CD4-positive, alpha-beta T cell treated with Interleukin-12 subunit alpha and Interleukin-12 subunit beta, for 1 hour (primary cell): ENCODE measurements around the gene FAM193A.
"Not testable (repeated sequence)": the region's sequence is repeated elsewhere in the genome, so short reads cannot be mapped to it uniquely, and the experiment has no call there.

Experiments
- DNase-seq: peaks from one replicate; pipeline ENCODE4 v3.0.0-alpha.2; 2020

The FAM193A gene

DNA sequence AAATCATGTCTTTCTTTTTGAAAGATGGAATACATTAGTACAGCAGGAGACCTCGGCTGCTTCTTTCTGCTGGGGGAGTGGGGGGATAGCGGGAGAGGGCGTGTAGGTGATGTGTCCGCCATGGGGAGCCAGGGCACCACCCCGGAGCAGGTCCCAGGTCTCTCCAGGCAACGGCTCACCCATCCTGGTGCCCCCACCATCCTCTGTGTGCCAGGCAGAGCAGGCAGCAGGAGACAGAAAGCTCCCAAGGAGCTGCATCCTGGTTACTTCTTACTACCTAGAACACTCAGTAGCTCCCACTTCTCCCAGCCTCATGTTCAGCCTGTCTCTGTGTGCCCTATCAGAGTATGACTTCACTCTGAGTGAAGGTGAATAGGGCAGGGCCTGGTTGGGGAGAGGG is 196.1 kb downstream of the FAM193A start:
- no peak for DNase-seq

- no peak for DNase-seq
Measured at GRCh38 chr4:2733001-2733843, 196.8 kb downstream of the FAM193A start.

DNA sequence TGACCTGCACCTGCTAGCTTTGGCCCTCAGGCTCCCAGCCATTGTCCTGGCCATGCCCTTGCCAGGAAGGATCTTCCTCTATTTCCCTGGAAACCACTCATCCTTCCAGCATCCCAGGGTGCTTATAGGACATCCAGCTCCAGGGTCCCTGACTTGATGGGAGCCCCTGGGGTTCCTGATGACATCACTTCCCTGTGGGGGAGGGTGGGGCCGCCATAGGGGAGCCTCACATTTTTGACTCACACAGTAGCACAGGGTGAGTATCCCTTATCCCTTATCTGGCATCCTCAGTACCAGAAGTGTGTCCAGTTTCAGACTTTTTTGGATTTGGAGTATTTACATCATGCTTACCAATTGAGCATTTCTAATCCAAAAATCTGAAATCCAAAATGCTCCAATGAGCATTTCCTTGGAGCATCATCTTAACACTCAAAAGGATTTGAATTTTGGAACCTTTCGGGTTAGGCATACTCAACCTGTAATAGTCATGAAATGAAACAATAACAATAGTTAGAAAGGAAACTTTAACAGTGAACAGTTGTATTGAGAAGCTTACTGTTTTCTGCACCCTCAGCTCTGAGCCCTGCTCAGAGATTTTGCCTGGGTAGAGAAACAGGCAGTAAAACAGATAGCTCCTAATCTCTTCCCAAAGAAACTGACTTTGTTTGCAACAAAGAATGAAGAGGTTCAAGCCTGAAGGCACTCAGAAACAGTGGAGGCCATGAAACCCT is 197.6 kb downstream of the FAM193A start:
- DNase-seq, result no peak

DNA sequence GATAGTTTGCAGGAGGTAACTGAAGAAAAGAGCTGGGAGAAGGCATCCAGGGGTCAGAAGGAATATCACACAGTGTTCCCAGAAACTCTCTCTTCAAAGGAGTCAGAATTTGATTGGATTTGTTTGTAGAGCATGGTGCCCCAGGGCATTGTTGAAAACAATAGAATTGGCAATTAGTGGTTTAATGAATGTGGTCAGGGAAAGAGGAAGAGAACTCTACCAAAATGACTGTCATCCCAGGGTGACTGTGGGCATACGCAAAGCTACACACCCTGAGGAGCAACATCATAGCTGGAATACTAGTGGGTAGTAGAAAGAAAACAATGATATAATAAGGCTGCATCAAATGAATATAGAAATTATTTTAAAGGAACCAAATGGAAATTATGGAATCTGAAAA is 198.2 kb downstream of the FAM193A start:
- no peak for DNase-seq

GRCh38 chr4:2735869-2736268 is 199.4 kb downstream of the FAM193A start:
- no peak for DNase-seq

DNA sequence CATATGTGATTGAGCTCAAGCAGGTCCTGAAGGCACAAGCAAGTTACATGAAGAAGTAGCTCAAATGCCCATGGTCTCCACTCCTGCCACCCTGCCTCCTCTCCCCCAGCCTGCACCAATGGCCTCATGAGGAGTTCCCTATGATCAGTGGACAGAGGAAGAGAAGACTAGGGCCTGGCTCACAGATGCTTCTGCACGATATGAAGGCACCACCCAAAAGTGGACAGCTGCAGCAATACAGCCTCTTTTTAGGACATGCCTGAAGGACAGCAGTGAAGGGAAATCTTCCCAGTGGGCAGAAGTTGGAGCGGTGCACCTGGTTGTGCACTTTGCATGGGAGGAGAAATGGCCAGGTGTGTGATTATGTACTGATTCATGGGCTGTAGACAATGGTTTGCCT is 201.8 kb downstream of the FAM193A start:
- DNase-seq, result not testable (repeated sequence)

- no peak for DNase-seq
Measured at GRCh38 chr4:2741626-2742025, 205.2 kb downstream of the FAM193A start.

DNA sequence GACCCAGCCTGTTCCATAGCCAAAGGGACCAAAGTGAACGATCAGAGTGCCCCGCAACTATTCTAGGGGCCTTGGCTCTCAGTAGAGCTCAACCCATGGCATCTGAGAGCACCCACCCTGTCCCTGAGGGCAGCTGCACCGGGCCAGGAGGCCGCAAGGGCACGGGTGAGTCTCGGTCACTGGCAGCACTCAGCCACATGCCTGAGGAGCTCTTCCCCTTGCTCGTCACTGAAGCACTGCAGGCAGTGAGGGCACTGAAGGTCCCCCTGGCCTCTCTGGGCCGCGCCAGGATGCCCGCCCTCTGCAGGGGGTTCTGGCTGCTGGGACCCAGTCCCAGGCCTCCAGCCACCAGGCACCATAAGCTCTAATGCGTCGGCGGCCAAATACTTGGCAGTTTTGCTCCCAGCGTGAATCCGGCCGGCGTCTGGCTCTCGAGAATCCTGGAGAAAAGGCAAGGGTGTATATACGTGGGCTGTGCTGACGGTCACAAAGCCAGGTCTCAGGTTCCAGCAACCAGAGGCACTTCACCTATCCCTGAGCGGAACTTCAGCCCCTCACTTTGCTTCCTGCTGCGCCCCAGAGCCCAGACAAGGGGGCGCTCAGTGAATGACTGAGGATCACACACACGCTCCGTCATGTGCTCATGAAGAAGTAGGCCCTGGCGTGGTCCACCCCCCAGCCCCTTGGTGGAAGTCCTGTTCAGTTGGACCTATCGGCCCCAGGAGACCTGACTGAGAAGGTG is 205.8 kb downstream of the FAM193A start:
- DNase-seq, result no peak

- no peak for DNase-seq
Measured at GRCh38 chr4:2742823-2743517, 206.5 kb downstream of the FAM193A start.

DNA sequence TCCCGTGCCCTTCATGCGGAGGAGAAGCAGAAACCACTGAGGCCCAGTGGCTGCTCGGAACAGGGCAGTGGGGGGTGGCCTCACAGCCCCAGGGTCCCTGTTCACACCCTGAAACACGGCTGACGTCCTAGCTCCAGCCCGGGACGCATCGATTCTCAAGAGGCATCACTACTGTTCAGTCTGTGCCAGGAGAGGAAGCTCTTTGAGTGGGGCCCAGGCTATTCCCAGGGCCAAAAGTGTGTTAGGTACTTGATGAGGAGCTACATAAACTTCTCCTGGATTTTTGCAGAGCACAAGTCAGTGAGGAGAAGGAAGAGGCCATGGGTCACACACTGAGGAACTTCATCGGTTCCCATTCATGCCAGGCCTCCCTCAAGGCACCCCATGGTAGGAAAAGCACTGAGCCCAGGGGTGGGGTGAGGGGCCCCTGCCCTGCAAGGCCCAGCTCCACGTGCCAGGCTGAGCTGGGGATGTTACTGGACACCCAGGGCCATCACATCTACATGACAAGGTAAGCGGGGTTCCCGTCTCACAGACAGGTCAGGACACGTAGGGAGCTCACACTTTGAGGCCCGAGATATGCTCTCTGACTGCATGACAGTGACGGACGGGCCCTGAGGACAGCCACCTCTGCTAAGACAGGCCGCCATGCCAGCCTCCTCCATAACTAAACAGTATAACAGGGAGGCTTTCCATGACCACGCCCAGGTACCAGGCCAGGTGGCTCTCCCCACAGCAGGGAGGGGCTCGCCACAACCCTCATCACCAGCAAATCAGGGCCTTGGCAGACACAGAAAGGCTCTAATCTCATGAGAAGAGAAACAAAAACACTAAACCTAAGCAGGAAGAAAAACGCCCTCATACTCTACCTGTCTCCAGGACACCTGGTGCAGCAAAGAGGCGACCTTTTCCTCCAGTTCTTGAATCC is 207.3 kb downstream of the FAM193A start:
- no peak for DNase-seq

DNA sequence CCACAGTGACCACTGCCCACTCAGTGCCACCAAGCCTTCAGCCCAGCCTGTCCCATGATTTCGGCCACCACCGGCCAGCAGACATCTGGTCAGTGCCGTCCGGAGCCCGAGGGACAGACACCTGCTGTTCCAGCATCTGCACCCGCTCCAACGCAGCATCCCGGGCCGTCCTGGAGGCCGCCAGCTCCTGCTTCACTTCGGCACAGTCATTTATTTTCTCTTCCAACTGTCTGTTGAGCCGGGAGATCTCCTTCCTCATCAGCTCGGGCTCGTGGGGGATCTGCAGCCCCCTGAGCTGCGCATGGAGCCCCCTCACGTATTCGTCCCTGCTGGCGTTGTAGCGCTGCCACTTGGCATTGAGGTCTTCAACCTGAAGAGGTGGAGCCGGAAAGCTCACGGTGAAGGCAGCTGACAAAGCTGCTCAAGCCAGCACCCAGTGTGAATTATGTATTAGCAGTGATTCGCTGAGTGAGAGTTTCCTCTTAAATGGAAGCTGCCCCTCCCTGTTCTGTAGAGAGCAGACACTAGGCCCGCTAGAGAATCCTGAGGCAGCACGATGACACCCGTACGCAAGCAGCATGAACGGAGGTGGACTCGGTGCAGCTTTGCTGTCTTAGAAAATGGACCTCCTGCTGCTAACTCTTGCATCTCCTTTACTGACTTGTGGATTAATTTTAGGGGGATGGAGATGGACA is 208.3 kb downstream of the FAM193A start:
- DNase-seq, result no peak

- DNase-seq, result no peak
Measured at GRCh38 chr4:2745516-2745915, 209.1 kb downstream of the FAM193A start.

DNA sequence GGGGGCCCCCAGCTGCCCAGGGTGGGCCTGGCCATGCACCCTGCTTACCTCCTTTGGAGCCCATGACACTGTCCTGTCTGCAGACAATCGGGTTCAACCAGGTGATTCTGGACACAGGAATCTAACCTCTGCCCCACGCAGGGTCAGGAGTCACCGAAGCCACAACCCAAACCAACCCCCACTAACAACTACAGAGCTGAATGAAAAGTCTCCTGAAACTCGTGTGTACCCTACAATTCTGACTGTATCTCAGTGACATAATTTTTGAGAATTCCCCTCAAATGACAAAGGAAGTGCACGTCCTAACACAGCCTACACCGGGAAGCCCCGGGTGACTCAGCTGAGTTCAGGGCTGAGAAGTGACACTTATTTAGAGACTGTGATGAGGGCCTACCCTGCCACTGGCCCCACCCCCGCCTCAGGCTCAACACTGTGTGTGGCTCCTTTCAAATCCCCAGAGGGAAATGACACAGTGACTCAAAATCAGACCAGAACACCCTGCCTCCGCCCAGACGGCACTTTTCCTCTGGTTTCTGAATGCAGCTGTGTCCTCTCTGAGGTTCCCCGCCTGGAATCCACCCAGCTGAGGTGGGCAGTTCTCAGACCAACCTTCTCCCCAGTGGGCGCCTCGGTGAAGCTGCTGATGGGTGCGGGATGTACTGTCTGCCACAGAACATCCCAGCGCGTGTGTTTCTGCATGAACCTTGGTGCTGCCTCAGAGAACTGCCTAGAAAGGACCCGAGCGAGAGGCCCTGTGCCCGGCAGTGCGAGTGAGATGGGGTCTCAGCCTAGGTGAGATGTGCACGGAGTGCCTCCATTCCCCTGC is 209.7 kb downstream of the FAM193A start:
- peak; percentile 89 for DNase-seq

GRCh38 chr4:2746891-2747695 is 210.6 kb downstream of the FAM193A start:
- no peak for DNase-seq

DNA sequence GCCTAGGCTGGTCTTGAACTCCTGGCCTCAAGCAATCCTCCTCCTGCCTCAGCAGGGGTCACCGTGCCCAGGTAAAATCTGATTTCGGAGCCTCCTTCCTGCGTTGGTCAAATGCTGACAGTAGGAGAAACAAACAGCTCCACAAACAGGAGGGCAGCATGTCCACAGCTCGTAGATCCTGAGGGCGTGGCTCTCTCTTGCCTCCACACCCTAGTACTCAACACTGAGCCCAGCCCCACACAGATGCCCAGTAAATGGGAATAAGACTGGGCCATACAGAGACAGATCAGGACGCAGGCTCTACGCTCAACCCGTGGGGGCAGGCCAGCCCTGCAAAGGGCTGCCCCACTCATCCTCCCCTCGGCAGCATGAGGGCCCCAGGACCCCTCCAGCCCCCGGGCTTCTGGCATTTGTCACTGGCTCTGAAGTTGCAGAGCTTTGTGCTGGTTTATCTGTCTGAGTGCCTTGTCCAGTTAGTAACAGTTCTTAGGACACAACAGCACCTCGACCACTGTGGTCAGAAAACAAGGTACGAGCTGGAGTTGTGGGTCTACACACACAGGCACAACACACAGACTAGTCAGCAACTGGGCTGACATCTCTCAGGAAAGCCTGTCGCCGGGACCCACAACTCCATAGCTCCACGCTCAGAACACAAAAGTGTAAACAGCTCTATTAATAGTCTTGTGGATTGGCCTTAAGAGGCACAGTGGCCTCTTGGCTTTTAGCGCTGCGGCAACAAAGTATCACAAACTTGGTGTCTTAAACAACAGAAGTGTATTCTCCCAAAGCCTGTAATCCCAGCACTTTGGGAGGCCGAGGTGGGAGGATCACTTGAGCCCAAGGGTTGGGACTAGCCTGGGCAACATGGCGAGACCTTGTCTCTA is 214.5 kb downstream of the FAM193A start:
- no peak for DNase-seq

DNA sequence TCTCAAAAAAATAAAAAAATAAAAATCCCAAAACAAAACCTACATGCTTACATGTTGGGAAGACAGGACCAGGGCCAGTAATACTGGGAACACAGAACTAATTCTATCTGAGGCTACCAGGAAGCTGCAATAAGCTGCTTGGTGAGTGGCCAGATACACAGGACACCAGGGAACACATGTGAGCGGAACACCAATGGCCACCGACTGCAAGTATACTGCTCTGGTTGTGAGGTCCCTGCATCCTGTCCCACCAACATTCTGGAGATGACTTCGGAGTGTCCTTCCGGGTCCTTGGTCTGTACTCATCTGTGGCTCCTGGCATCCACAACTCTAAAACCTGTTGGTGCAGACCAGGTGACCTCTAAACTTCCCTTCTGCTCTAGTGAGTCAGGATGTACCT is 217.0 kb downstream of the FAM193A start:
- no peak for DNase-seq

- no peak for DNase-seq
Measured at GRCh38 chr4:2754848-2755819, 218.7 kb downstream of the FAM193A start.
